ENCODE results near the gene CNTN2. TPM values are rescaled to one million over a fixed set of nuclear protein-coding genes. Genes with fewer than 3 reads are reported as not detected.

The CNTN2 gene
- total and polyA plus RNA-seq, 10 donors = 0.02 to 2.6 (median 0.13) TPM; not detected in 3

- H3K4me3 ChIP-seq = no peak overlapping the region
- H3K4me1 ChIP-seq = peaks cover 0 to 9% (median 6%) of the 10 kb centered on the region in 6 donors
- 87 to 93% (median 90%) methylated on average over 10 to 11 of the region's 11 CpGs for WGBS, 5 donors
- intact Hi-C loops (cut with DNase I; ENCODE audit: low total_unique reads) = loop anchor here (5.0 kb wide), 1 partner anchor 77 kb away; no protein-coding TSS in a partner anchor
- no peaks in the 10 kb centered on the region for H3K27me3 ChIP-seq (replicated peaks in 1 of 7)
- no peaks in the 10 kb centered on the region for H3K9me3 ChIP-seq
- no peaks in the 10 kb centered on the region for H3K36me3 ChIP-seq
- peak; percentile 39 for DNase-seq
- TF ChIP-seq CTCF (IDR thresholded peaks at IDR 0.05 in 8 of 11, conservative IDR thresholded peaks at IDR 0.05 in 3 of 11) (no peak), POLR2AphosphoS5 (IDR thresholded peaks at IDR 0.05) (no peak), POLR2A (IDR thresholded peaks at IDR 0.05) (no peak)
- H3K27ac ChIP-seq = no peak overlapping the region
Measured at GRCh38 chr1:205064301-205064700, 21.3 kb downstream of the CNTN2 start.

- Histone ChIP-seq H3K27ac (no peak overlapping the region), H3K4me1 (peaks cover 0 to 9% (median 6%) of the 10 kb centered on the region in 6 donors), H3K9me3 (no peaks in the 10 kb centered on the region), H3K4me3 (no peak overlapping the region), H3K27me3 (replicated peaks in 1 of 7) (no peaks in the 10 kb centered on the region), H3K36me3 (no peaks in the 10 kb centered on the region)
- DNase-seq = peak; percentile 54
- TF ChIP-seq POLR2AphosphoS5 (IDR thresholded peaks at IDR 0.05) (no peak), POLR2A (IDR thresholded peaks at IDR 0.05) (no peak), CTCF (IDR thresholded peaks at IDR 0.05 in 8 of 11, conservative IDR thresholded peaks at IDR 0.05 in 3 of 11) (no peak)
- intact Hi-C loops (cut with DNase I; ENCODE audit: low total_unique reads) = loop anchor here (5.0 kb wide), 1 partner anchor 78 kb away; no protein-coding TSS in a partner anchor
- 81 to 96% (median 88%) methylated on average over 7 to 9 of the region's 9 CpGs for WGBS, 5 donors
Measured at GRCh38 chr1:205064741-205065316, 21.8 kb downstream of the CNTN2 start.

GRCh38 chr1:205065666-205066065, 22.7 kb downstream of the CNTN2 start:
- WGBS, 5 donors = 89 to 93% (median 91%) methylated on average over 13 to 14 of the region's 14 CpGs
- no peak for TF ChIP-seq POLR2A (IDR thresholded peaks at IDR 0.05)
- TF ChIP-seq POLR2AphosphoS5 (IDR thresholded peaks at IDR 0.05) = no peak
- TF ChIP-seq CTCF (IDR thresholded peaks at IDR 0.05 in 8 of 11, conservative IDR thresholded peaks at IDR 0.05 in 3 of 11) = no peak
- Histone ChIP-seq H3K36me3 (no peaks in the 10 kb centered on the region), H3K9me3 (no peaks in the 10 kb centered on the region), H3K4me3 (no peak overlapping the region), H3K4me1 (peaks cover 0 to 9% (median 6%) of the 10 kb centered on the region in 6 donors), H3K27ac (no peak overlapping the region), H3K27me3 (replicated peaks in 1 of 7) (no peaks in the 10 kb centered on the region)
- intact Hi-C loops (cut with DNase I; ENCODE audit: low total_unique reads) = no loop called here
- peak; percentile 61 for DNase-seq

GRCh38 chr1:205066141-205066818, 23.3 kb downstream of the CNTN2 start:
- H3K36me3 ChIP-seq = no peaks in the 10 kb centered on the region
- DNase-seq = peak; percentile 61
- intact Hi-C loops (cut with DNase I; ENCODE audit: low total_unique reads) = no loop called here
- TF ChIP-seq POLR2AphosphoS5 (IDR thresholded peaks at IDR 0.05) (no peak), POLR2A (IDR thresholded peaks at IDR 0.05) (no peak), CTCF (IDR thresholded peaks at IDR 0.05 in 8 of 11, conservative IDR thresholded peaks at IDR 0.05 in 3 of 11) (no peak)
- H3K9me3 ChIP-seq = no peaks in the 10 kb centered on the region
- H3K27ac ChIP-seq = no peak overlapping the region
- 65 to 73% (median 70%) methylated on average over 13 of the region's 13 CpGs for WGBS, 5 donors
- no peaks in the 10 kb centered on the region for H3K27me3 ChIP-seq (replicated peaks in 1 of 7)
- no peak overlapping the region for H3K4me3 ChIP-seq
- peaks cover 0 to 8% (median 6%) of the 10 kb centered on the region in 6 donors for H3K4me1 ChIP-seq

All from spleen (tissue), 11 donors.